ENCODE data around the gene TRPV3. TPM values are rescaled to one million over a fixed set of nuclear protein-coding genes. Genes with fewer than 3 reads are reported as not detected.
A peak's percentile ranks its signal among the peaks of the same experiment; 100 is the strongest.

Gene TRPV3
- total and polyA plus RNA-seq, 2 experiments from 2014 or later: 0.15 to 0.69 TPM

- H3K36me3 Mint-ChIP-seq (ENCODE audit: low read depth): no peaks in the 10 kb centered on the region
- H3K4me1 Mint-ChIP-seq: peaks cover 21% of the 10 kb centered on the region
- Histone ChIP-seq H3K4me1 (ENCODE audit: insufficient read depth) (peaks cover 15% of the 10 kb centered on the region), H2AFZ (peak within 1 kb of the TSS; percentile 64; the same call in 1 of the 2 replicates), H3K27me3 (ENCODE audit: insufficient read depth) (no peaks in the 10 kb centered on the region), H3K27ac (ENCODE audit: low read depth) (no peak within 1 kb of the TSS), H3K9me2 (ENCODE audit: insufficient read depth) (no peaks in the 10 kb centered on the region), H3K36me3 (ENCODE audit: insufficient read depth) (no peaks in the 10 kb centered on the region), H3K4me2 (peak within 1 kb of the TSS; percentile 3; the same call in 1 of the 2 replicates), H4K20me1 (replicated peaks; ENCODE audit: insufficient read depth) (no peaks in the 10 kb centered on the region), H3K79me2 (replicated peaks; ENCODE audit: insufficient read depth) (no peaks in the 10 kb centered on the region), H3K4me3 (no peak within 1 kb of the TSS), H3F3A (replicated peaks; ENCODE audit: low read depth) (no peaks in the 10 kb centered on the region)
- no peak for TF ChIP-seq EZH2phosphoT487 (IDR thresholded peaks at IDR 0.05; ENCODE audit: unreplicated experiment)
- no peaks in the 10 kb centered on the region; the same call in 2 of the 3 replicates for H3K9me3 Mint-ChIP-seq
- no peak within 1 kb of the TSS for H3K4me3 Mint-ChIP-seq
- no peak within 1 kb of the TSS for H3K27ac Mint-ChIP-seq
- no peak for DNase-seq (ENCODE audit: low spot score)
- no peak for ATAC-seq
- peaks cover 1% of the 10 kb centered on the region for H3K27me3 Mint-ChIP-seq (ENCODE audit: insufficient read depth, low read depth, poor library complexity)
Observed at GRCh38 chr17:3475812-3476610, 81.6 kb downstream of the TRPV3 start, which contains the start of gene ASPA. Gene ASPA, plus strand, starts transcription at chr17:3475997. Its CDS starts 163 bp downstream, at chr17:3476160.

- H3K4me3 Mint-ChIP-seq: no peak overlapping the region
- DNase-seq (ENCODE audit: low spot score): no peak
- no peak overlapping the region for H3K4me3 ChIP-seq
- no peaks in the 10 kb centered on the region for H3K9me2 ChIP-seq (ENCODE audit: insufficient read depth)
- no peak overlapping the region for H3K4me2 ChIP-seq
- H3K9me3 Mint-ChIP-seq: no peaks in the 10 kb centered on the region; the same call in 2 of the 3 replicates
- TF ChIP-seq STAT1 (IDR thresholded peaks at IDR 0.05; ENCODE audit: unreplicated experiment): no peak
- no peak for TF ChIP-seq ZNF114 (CRISPR knock-in tag; IDR thresholded peaks at IDR 0.05)
- TF ChIP-seq ZNF331 (CRISPR knock-in tag; IDR thresholded peaks at IDR 0.05; ENCODE audit: low read depth): no peak
- TF ChIP-seq NANOG (IDR thresholded peaks at IDR 0.05; ENCODE audit: borderline replicate concordance): no peak
- no peak for TF ChIP-seq EZH2 (IDR thresholded peaks at IDR 0.05; ENCODE audit: low read depth, unreplicated experiment)
- no peak overlapping the region for H3K27ac Mint-ChIP-seq
- no peaks in the 10 kb centered on the region for H3K36me3 ChIP-seq (ENCODE audit: insufficient read depth)
- H3F3A ChIP-seq (replicated peaks; ENCODE audit: low read depth): no peaks in the 10 kb centered on the region
- H3K27me3 Mint-ChIP-seq (ENCODE audit: insufficient read depth, low read depth, poor library complexity): peaks cover 1% of the 10 kb centered on the region
- peaks cover 16% of the 10 kb centered on the region for H3K4me1 Mint-ChIP-seq
- ATAC-seq: no peak
- H4K20me1 ChIP-seq (replicated peaks; ENCODE audit: insufficient read depth): no peaks in the 10 kb centered on the region
- H3K27me3 ChIP-seq (ENCODE audit: insufficient read depth): no peaks in the 10 kb centered on the region
- H2AFZ ChIP-seq: peak overlapping the region; percentile 64; the same call in 1 of the 2 replicates
- peaks cover 12% of the 10 kb centered on the region for H3K4me1 ChIP-seq (ENCODE audit: insufficient read depth)
- no peak overlapping the region for H3K27ac ChIP-seq (ENCODE audit: low read depth)
- H3K79me2 ChIP-seq (replicated peaks; ENCODE audit: insufficient read depth): no peaks in the 10 kb centered on the region
- H3K36me3 Mint-ChIP-seq (ENCODE audit: low read depth): no peaks in the 10 kb centered on the region
Observed at GRCh38 chr17:3475251-3475685, 82.3 kb downstream of the TRPV3 start.

DNA sequence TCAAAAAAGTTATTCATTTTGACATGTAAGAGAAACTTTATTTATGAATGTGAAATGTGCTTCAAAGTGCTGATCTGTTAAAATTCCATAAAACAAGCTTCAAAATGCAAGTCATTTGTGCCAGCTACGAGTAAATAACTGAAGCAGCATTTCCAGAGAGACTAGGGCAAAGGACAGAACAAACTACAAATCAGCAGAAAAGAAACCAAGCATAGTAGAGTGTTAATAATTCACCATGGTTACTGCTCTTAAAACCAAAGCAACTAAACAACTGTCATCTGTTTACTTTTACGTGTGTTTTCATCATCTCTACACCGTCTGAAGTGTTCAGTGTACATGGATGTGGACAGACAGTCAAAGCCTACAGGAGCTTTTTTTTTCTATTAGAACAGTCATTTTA is 83.4 kb downstream of the TRPV3 start:
- Histone ChIP-seq H4K20me1 (replicated peaks; ENCODE audit: insufficient read depth) (no peaks in the 10 kb centered on the region), H3K9me2 (ENCODE audit: insufficient read depth) (no peaks in the 10 kb centered on the region), H3K36me3 (ENCODE audit: insufficient read depth) (no peaks in the 10 kb centered on the region), H3K4me2 (no peak overlapping the region), H3K79me2 (replicated peaks; ENCODE audit: insufficient read depth) (no peaks in the 10 kb centered on the region), H3K27me3 (ENCODE audit: insufficient read depth) (no peaks in the 10 kb centered on the region), H3K27ac (ENCODE audit: low read depth) (no peak overlapping the region), H2AFZ (peak overlapping the region; percentile 23; the same call in 1 of the 2 replicates), H3K4me3 (no peak overlapping the region), H3F3A (replicated peaks; ENCODE audit: low read depth) (no peaks in the 10 kb centered on the region), H3K4me1 (ENCODE audit: insufficient read depth) (peaks cover 10% of the 10 kb centered on the region)
- no peak overlapping the region for H3K27ac Mint-ChIP-seq
- H3K4me3 Mint-ChIP-seq: no peak overlapping the region
- no peak for TF ChIP-seq CREB1 (CRISPR knock-in tag; IDR thresholded peaks at IDR 0.05; ENCODE audit: low read depth)
- TF ChIP-seq NANOG (IDR thresholded peaks at IDR 0.05; ENCODE audit: borderline replicate concordance): no peak
- no peak for TF ChIP-seq ZNF331 (CRISPR knock-in tag; IDR thresholded peaks at IDR 0.05; ENCODE audit: low read depth)
- no peak for TF ChIP-seq REST (IDR thresholded peaks at IDR 0.05; ENCODE audit: unreplicated experiment)
- TF ChIP-seq ETS1 (IDR thresholded peaks at IDR 0.05): no peak
- no peak for TF ChIP-seq STAT1 (IDR thresholded peaks at IDR 0.05; ENCODE audit: unreplicated experiment)
- no peak for TF ChIP-seq JUNB (IDR thresholded peaks at IDR 0.05; ENCODE audit: unreplicated experiment)
- peaks cover 1% of the 10 kb centered on the region for H3K27me3 Mint-ChIP-seq (ENCODE audit: insufficient read depth, low read depth, poor library complexity)
- peaks cover 14% of the 10 kb centered on the region; the same call in 2 of the 3 replicates for H3K4me1 Mint-ChIP-seq
- no peaks in the 10 kb centered on the region for H3K36me3 Mint-ChIP-seq (ENCODE audit: low read depth)
- no peak for DNase-seq (ENCODE audit: low spot score)
- no peaks in the 10 kb centered on the region; the same call in 2 of the 3 replicates for H3K9me3 Mint-ChIP-seq
- no peak for ATAC-seq
